ENCODE results near the gene CSTPP1.
"Not testable (repeated sequence)": the region's sequence is repeated elsewhere in the genome, so short reads cannot be mapped to it uniquely, and the experiment has no call there.

Gene CSTPP1

DNA sequence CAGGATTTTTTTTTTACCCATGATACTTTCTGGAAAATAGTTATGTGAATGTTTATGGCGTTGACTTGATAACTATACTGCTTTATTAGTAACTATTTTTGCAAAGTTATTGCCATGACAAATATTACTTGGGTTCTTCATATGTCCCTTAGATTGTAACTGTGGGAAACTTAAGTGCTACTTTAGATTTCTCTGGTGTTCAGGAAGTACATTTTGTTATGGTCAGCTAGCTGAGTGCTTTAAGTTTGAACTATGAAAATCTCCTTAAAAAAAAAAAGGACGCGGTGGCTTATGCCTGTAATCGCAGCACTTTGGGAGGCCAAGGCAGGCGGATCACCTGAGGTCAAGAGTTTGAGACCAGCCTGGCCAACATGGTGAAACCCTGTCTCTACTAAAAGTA, 42.8 kb downstream of the CSTPP1 start:
- H3K4me3 ChIP-seq (ENCODE audit: low read length), result no peak overlapping the region
- TF ChIP-seq, protein P1, sequence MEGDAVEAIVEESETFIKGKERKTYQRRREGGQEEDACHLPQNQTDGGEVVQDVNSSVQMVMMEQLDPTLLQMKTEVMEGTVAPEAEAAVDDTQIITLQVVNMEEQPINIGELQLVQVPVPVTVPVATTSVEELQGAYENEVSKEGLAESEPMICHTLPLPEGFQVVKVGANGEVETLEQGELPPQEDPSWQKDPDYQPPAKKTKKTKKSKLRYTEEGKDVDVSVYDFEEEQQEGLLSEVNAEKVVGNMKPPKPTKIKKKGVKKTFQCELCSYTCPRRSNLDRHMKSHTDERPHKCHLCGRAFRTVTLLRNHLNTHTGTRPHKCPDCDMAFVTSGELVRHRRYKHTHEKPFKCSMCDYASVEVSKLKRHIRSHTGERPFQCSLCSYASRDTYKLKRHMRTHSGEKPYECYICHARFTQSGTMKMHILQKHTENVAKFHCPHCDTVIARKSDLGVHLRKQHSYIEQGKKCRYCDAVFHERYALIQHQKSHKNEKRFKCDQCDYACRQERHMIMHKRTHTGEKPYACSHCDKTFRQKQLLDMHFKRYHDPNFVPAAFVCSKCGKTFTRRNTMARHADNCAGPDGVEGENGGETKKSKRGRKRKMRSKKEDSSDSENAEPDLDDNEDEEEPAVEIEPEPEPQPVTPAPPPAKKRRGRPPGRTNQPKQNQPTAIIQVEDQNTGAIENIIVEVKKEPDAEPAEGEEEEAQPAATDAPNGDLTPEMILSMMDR (conservative IDR thresholded peaks at IDR 0.05; ENCODE audit: low read depth, low read length), result no peak
- no peak for DNase-seq (ENCODE audit: low read depth)

GRCh38 chr11:46981436-46981835, 44.9 kb downstream of the CSTPP1 start:
- no peak for DNase-seq (ENCODE audit: low read depth)
- TF ChIP-seq, protein P1 (conservative IDR thresholded peaks at IDR 0.05; ENCODE audit: low read depth, low read length), result no peak
- no peak overlapping the region for H3K4me3 ChIP-seq (ENCODE audit: low read length)

GRCh38 chr11:46982797-46983452, 46.4 kb downstream of the CSTPP1 start:
- TF ChIP-seq, protein P1 (conservative IDR thresholded peaks at IDR 0.05; ENCODE audit: low read depth, low read length), result no peak
- DNase-seq (ENCODE audit: low read depth), result no peak
- no peak overlapping the region for H3K4me3 ChIP-seq (ENCODE audit: low read length)

DNA sequence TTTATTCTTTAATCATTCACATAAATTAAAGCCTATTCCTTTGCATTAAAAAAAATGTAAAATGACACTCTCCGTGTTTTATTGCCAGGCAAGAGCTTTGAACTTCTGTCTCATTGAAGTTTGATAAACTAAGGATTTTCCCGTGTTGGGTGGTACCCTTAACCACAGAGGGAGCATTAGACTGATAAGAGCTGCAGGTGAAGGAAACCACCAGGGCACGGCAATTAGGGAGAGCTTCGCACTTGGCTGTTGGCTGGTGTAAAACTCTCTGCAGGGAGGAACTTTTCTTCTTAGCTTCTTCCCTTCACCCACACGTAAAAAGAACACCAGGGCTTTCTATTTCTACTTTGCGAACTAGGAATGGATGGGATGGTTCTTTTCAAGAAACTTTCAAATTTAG, 47.0 kb downstream of the CSTPP1 start:
- no peak for DNase-seq (ENCODE audit: low read depth)
- TF ChIP-seq, protein P1 (conservative IDR thresholded peaks at IDR 0.05; ENCODE audit: low read depth, low read length), result no peak
- H3K4me3 ChIP-seq (ENCODE audit: low read length), result no peak overlapping the region

GRCh38 chr11:46984548-46984947, 48.0 kb downstream of the CSTPP1 start:
- TF ChIP-seq, protein P1 (conservative IDR thresholded peaks at IDR 0.05; ENCODE audit: low read depth, low read length), result no peak
- DNase-seq (ENCODE audit: low read depth), result no peak
- H3K4me3 ChIP-seq (ENCODE audit: low read length), result no peak overlapping the region

GRCh38 chr11:46984987-46985386, 48.4 kb downstream of the CSTPP1 start:
- no peak overlapping the region for H3K4me3 ChIP-seq (ENCODE audit: low read length)
- TF ChIP-seq, protein P1 (conservative IDR thresholded peaks at IDR 0.05; ENCODE audit: low read depth, low read length), result no peak
- DNase-seq (ENCODE audit: low read depth), result no peak

DNA sequence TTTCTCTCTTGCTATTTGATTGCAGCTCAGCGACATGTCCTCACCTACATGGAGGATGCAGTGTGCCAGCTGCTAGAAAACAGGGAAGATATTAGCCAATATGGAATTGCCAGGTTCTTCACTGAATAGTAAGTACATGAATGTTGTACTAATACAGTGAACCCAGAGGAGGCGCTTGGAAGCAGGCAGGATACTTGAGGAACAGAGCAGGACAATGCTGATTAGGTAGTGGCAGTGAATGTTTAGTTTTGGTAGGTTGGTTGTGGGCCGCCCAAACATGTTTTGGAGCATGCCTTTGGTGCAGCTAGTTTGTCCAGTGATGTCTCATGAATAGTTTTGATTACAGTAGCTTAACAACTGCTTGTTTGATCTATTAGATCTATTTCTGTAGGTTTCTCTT, 50.6 kb downstream of the CSTPP1 start:
- no peak overlapping the region for H3K4me3 ChIP-seq (ENCODE audit: low read length)
- TF ChIP-seq, protein P1 (conservative IDR thresholded peaks at IDR 0.05; ENCODE audit: low read depth, low read length), result no peak
- no peak for DNase-seq (ENCODE audit: low read depth)

GRCh38 chr11:46989810-46990487, 53.4 kb downstream of the CSTPP1 start:
- H3K4me3 ChIP-seq (ENCODE audit: low read length); DNase-seq (ENCODE audit: low read depth): not testable (repeated sequence)
